H1 (cell line): ENCODE measurements around the gene BTBD9. TPM values are rescaled to one million over a fixed set of nuclear protein-coding genes. Genes with fewer than 3 reads are reported as not detected.

ENCODE experiments used
- CTCF ChIA-PET: fragments of 300-600 bp; sonication (Branson Sonifier 250); formaldehyde crosslinking; loops from one replicate; lab custom pipeline; 2021; ENCODE audit not compliant: partially characterized antibody; lab: Charles Lee
- POLR2A ChIA-PET: fragments of 300-600 bp; sonication (Branson Sonifier 250); formaldehyde crosslinking; loops from one replicate; lab custom pipeline; 2021; ENCODE audit warnings: inconsistent platforms; ENCODE audit not compliant: partially characterized antibody; lab: Charles Lee
- DNase-seq, 2 experiments: peaks; one replicate each; pipeline versions ENCODE4 v3.0.0 to v3.0.0-alpha.2; 2010 to 2022; ENCODE audit warnings: low spot score in 2 of 2, low read depth in 1 of 2, mixed read lengths in 1 of 2
- FAIRE-seq: peaks from 2 replicates; lab custom pipeline; 2011; peaks lifted over from hg19 to GRCh38; lab: Jason Lieb, UNC
- H2AFZ ChIP-seq: 2 replicates; pipeline ENCODE4 v1.8.1; 2012; ENCODE audit warnings: low read length, inconsistent platforms
- H2AK5ac ChIP-seq: 2 replicates; pipeline ENCODE4 v1.6.1; 2013; ENCODE audit warnings: low read depth, low read length
- H2BK120ac ChIP-seq: replicated peaks from 2 replicates; pipeline ENCODE3; 2013; ENCODE audit warnings: low read depth, low read length, inconsistent platforms
- H2BK12ac ChIP-seq: 2 replicates; pipeline ENCODE4 v1.6.1; 2013; ENCODE audit warnings: low read depth, low read length
- H2BK15ac ChIP-seq: 2 replicates; pipeline ENCODE4 v1.6.1; 2013; ENCODE audit warnings: low read length
- H2BK20ac ChIP-seq: 2 replicates; pipeline ENCODE4 v1.6.1; 2013; ENCODE audit warnings: low read length
- H2BK5ac ChIP-seq: 2 replicates; pipeline ENCODE4 v1.6.1; 2013; ENCODE audit warnings: low read depth, low read length
- H3K14ac ChIP-seq: 2 replicates; pipeline ENCODE4 v1.6.1; 2013; ENCODE audit warnings: inconsistent platforms; ENCODE audit not compliant: insufficient read length
- H3K18ac ChIP-seq: 2 replicates; pipeline ENCODE4 v1.6.1; 2013; ENCODE audit warnings: low read length; ENCODE audit errors: extremely low read depth
- H3K23ac ChIP-seq: 2 replicates; pipeline ENCODE4 v1.6.1; 2013; ENCODE audit warnings: inconsistent platforms; ENCODE audit not compliant: insufficient read length
- H3K23me2 ChIP-seq: 2 replicates; pipeline ENCODE4 v1.6.1; 2013; ENCODE audit warnings: low read depth, low read length
- H3K27ac ChIP-seq: 2 replicates; pipeline ENCODE4 v1.6.1; 2011; ENCODE audit warnings: low read depth, low read length, inconsistent platforms
- H3K27me3 ChIP-seq, 4 experiments: replicated peaks in 1 of 4; 1 replicate in 1 of 4; 2 replicates in 3 of 4; pipeline versions ENCODE4 v1.6.1 to v1.8.1; 2011 to 2013; ENCODE audit warnings: low read length in 3 of 4, mild to moderate bottlenecking in 3 of 4, inconsistent platforms in 2 of 4, mixed read lengths in 2 of 4, moderate library complexity in 1 of 4; ENCODE audit not compliant: control insufficient read depth in 3 of 4, insufficient read depth in 3 of 4; ENCODE audit errors: extremely low read depth in 1 of 4
- H3K36me3 ChIP-seq, 4 experiments: 2 replicates each; pipeline versions ENCODE4 v1.6.1 to v1.8.1; 2011 to 2013; ENCODE audit warnings: mild to moderate bottlenecking in 4 of 4, low read length in 3 of 4, moderate library complexity in 2 of 4, control low read depth in 1 of 4, inconsistent platforms in 1 of 4; ENCODE audit not compliant: insufficient read depth in 4 of 4, control insufficient read depth in 2 of 4
- H3K4ac ChIP-seq: replicated peaks from 2 replicates; pipeline ENCODE3; 2013; ENCODE audit warnings: low read length, low read depth, mixed read lengths, inconsistent platforms; ENCODE audit not compliant: insufficient read length
- H3K4me1 ChIP-seq, 4 experiments: replicated peaks in 1 of 4; 1 replicate in 1 of 4; 2 replicates in 3 of 4; pipeline versions ENCODE4 v1.6.1 to v1.8.1; 2011 to 2013; ENCODE audit warnings: low read length in 3 of 4, inconsistent platforms in 2 of 4, mixed read lengths in 1 of 4; ENCODE audit not compliant: insufficient read depth in 4 of 4, control insufficient read depth in 3 of 4
- H3K4me2 ChIP-seq, 2 experiments: 2 replicates each; pipeline versions ENCODE4 v1.6.1 to v1.8.1; 2011 to 2013; ENCODE audit warnings: low read depth in 2 of 2, low read length in 2 of 2, control low read depth in 1 of 2, inconsistent platforms in 1 of 2, mild to moderate bottlenecking in 1 of 2; ENCODE audit not compliant: insufficient read depth in 1 of 2
- H3K4me3 ChIP-seq, 4 experiments: fragments of 200-600, 300-600 bp in 1 of 4; sonication (generic), shearing (Covaris generic), sonication (Bioruptor Twin) in 1 of 4; 2 replicates each; pipeline versions ENCODE4 v1.5.1 to v1.8.1; 2011 to 2016; ENCODE audit warnings: low read length in 4 of 4, low read depth in 3 of 4, control low read depth in 2 of 4, inconsistent platforms in 2 of 4, mild to moderate bottlenecking in 2 of 4, mixed read lengths in 1 of 4, moderate library complexity in 1 of 4; ENCODE audit not compliant: insufficient read depth in 2 of 4; ENCODE audit errors: extremely low read depth in 1 of 4
- H3K56ac ChIP-seq: replicated peaks from 2 replicates; pipeline ENCODE3; 2013; ENCODE audit warnings: low read depth, mild to moderate bottlenecking, mixed read lengths, low read length, inconsistent platforms; ENCODE audit not compliant: insufficient read length
- H3K79me1 ChIP-seq: 2 replicates; pipeline ENCODE4 v1.6.1; 2013; ENCODE audit warnings: low read depth, low read length, control low read depth
- H3K79me2 ChIP-seq, 2 experiments: 2 replicates each; pipeline versions ENCODE4 v1.6.1 to v1.8.1; 2012 to 2013; ENCODE audit warnings: low read length in 2 of 2, mild to moderate bottlenecking in 2 of 2, inconsistent platforms in 1 of 2; ENCODE audit not compliant: insufficient read depth in 2 of 2, control insufficient read depth in 1 of 2
- H3K9ac ChIP-seq, 4 experiments: replicated peaks in 1 of 4; 1 replicate in 1 of 4; 2 replicates in 3 of 4; pipeline versions ENCODE4 v1.6.1 to v1.8.1; 2011 to 2013; ENCODE audit warnings: low read depth in 3 of 4, low read length in 3 of 4, control low read depth in 2 of 4, mild to moderate bottlenecking in 2 of 4, moderate library complexity in 2 of 4, inconsistent platforms in 1 of 4; ENCODE audit errors: extremely low read depth in 1 of 4
- H3K9me3 ChIP-seq, 2 experiments: 2 replicates each; pipeline versions ENCODE4 v1.6.1 to v1.8.1; 2012 to 2013; ENCODE audit warnings: mild to moderate bottlenecking in 2 of 2, moderate library complexity in 2 of 2, control low read depth in 1 of 2, inconsistent platforms in 1 of 2, low read depth in 1 of 2, low read length in 1 of 2, mixed read lengths in 1 of 2; ENCODE audit not compliant: insufficient read depth in 2 of 2
- H4K20me1 ChIP-seq, 2 experiments: replicated peaks in 1 of 2; 2 replicates each; pipeline versions ENCODE3 to v1.8.1; 2011 to 2013; ENCODE audit warnings: inconsistent platforms in 2 of 2, low read length in 2 of 2, mild to moderate bottlenecking in 1 of 2; ENCODE audit not compliant: insufficient read depth in 2 of 2, control insufficient read depth in 1 of 2
- H4K5ac ChIP-seq: 2 replicates; pipeline ENCODE4 v1.6.1; 2013; ENCODE audit warnings: low read length, low read depth, mixed read lengths, inconsistent platforms; ENCODE audit not compliant: insufficient read length
- H4K8ac ChIP-seq: 2 replicates; pipeline ENCODE4 v1.8.0; 2013; ENCODE audit warnings: mild to moderate bottlenecking, moderate library complexity, low read length, inconsistent platforms; ENCODE audit not compliant: insufficient read depth; ENCODE audit errors: extremely low read depth
- H4K91ac ChIP-seq: replicated peaks from 2 replicates; pipeline ENCODE3; 2013; ENCODE audit warnings: low read length, mixed read lengths, inconsistent platforms; ENCODE audit not compliant: insufficient read length
- CBX5 ChIP-seq: fragments of 300-800, 300-1000 bp; sonication (generic); IDR thresholded peaks from 2 replicates; pipeline ENCODE4 v1.7.1; 2016; ENCODE audit warnings: antibody characterized with exemption, low read length, low read depth
- EGR1 ChIP-seq: IDR thresholded peaks from 2 replicates; pipeline ENCODE4 v1.6.1; 2011; ENCODE audit warnings: low read depth, low read length, borderline replicate concordance
- KDM5A ChIP-seq: fragments of 200-600 bp; IDR thresholded peaks from 2 replicates; pipeline ENCODE4 v1.7.1; 2012; ENCODE audit warnings: mild to moderate bottlenecking, low read length, inconsistent platforms, mixed read lengths
- RAD21 ChIP-seq, 2 experiments: IDR thresholded peaks in 1 of 2; conservative IDR thresholded peaks in 1 of 2; 2 replicates each; pipeline ENCODE4 v1.6.1; 2011; ENCODE audit warnings: low read depth in 2 of 2, low read length in 2 of 2, improper control_type of control experiment in 1 of 2, inconsistent platforms in 1 of 2, mild to moderate bottlenecking in 1 of 2, moderate library complexity in 1 of 2
- RBBP5 ChIP-seq: IDR thresholded peaks from 2 replicates; pipeline ENCODE4 v1.7.1; 2012; ENCODE audit warnings: low read depth, mild to moderate bottlenecking, inconsistent platforms, low read length, moderate library complexity, borderline replicate concordance
- RXRA ChIP-seq: IDR thresholded peaks from 2 replicates; pipeline ENCODE4 v1.6.1; 2011; ENCODE audit warnings: low read depth, mild to moderate bottlenecking, low read length, moderate library complexity; ENCODE audit not compliant: insufficient read depth
- SUZ12 ChIP-seq: fragments of 200-600 bp; sonication (generic); IDR thresholded peaks from 2 replicates; pipeline ENCODE4 v1.6.1; 2012; ENCODE audit warnings: mild to moderate bottlenecking, inconsistent platforms, low read length, moderate library complexity, mixed read lengths
- WGBS, 2 experiments: shearing (Covaris generic) in 1 of 2; methylation state at CpG; one replicate each; pipeline versions ENCODE4 v1.1.6 to v1.1.7; 2013 to 2015; ENCODE audit warnings: low lambda C conversion rate in 2 of 2, mixed read lengths in 2 of 2, inconsistent platforms in 1 of 2, low coverage in 1 of 2, missing lambda C conversion rate in 1 of 2; ENCODE audit not compliant: insufficient replicate concordance in 2 of 2, insufficient coverage in 1 of 2, insufficient read length in 1 of 2; ENCODE audit errors: extremely low coverage in 1 of 2, missing lambda C conversion rate in 1 of 2; 5-methylcytosine and 5-hydroxymethylcytosine counted together
- polyA plus RNA-seq, 7 experiments: library from polyadenylated mRNA; depleted of rRNA in 3 of 7; stranded (reverse) in 5 of 7; unstranded in 2 of 7; fragments of >200 nt in 5 of 7; fragments of 200-250 nt in 2 of 7; gene quantifications; 1 replicate in 5 of 7; 2 replicates in 1 of 7; 4 replicates in 1 of 7; pipeline versions ENCODE4 v1.2.1 to v1.2.3, GENCODE V29; 2011 to 2013; ENCODE audit warnings: missing spikeins in 2 of 7, mixed read lengths in 2 of 7
- total RNA-seq: library from RNA; stranded (reverse); fragmentation: NEBNext Ultra II Directional; extraction: Animal tissue kit (Norgen Biotek cat#: 25700); gene quantifications from 2 replicates; pipeline ENCODE4 v1.2.1, GENCODE V29; 2021
- TF ChIP-seq, protein P1 (sequence below): IDR thresholded peaks from 2 replicates; pipeline ENCODE4 v1.6.1; 2012; ENCODE audit warnings: inconsistent platforms

BTBD9 gene
- total and polyA plus RNA-seq, 2 of the 8 experiments (the other 6 are each of a cell fraction or from before 2014, with no cell fraction given) = 0.92 to 4.1 TPM

DNA sequence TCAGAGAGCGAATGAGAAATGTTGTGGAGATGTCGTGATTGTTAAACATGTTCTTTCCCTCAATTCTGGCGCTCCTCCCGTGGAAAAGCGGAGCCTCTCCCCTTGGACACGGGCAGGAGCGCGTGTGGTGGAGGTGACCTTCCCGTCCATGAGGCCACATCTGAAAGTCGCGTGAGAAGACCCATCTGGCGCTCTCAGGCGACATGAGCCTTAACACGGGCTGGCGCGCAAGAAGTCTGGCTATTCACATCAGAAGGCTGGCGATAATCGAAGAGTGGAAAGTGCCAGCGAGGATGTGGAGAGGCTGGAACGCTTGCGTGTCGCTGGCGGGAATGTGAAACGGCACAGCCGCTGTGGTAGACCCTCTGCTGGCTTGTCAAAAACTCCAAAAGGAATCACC is 478.9 kb downstream of the BTBD9 start:
- Histone ChIP-seq H3K56ac (no peak overlapping the region), H2BK120ac (no peak overlapping the region), H3K27me3 (no peaks in the 10 kb centered on the region), H3K79me2 (no peaks in the 10 kb centered on the region), H3K4me3 (no peak overlapping the region), H2AK5ac (no peak overlapping the region), H2BK5ac (no peak overlapping the region), H4K5ac (no peak overlapping the region), H4K20me1 (no peaks in the 10 kb centered on the region), H4K91ac (no peak overlapping the region), H4K8ac (no peak overlapping the region), H3K9ac (no peak overlapping the region), H3K36me3 (no peaks in the 10 kb centered on the region; a peak in 1 of 8 replicates), H3K79me1 (no peaks in the 10 kb centered on the region), H3K23me2 (no peaks in the 10 kb centered on the region), H3K9me3 (no peaks in the 10 kb centered on the region), H3K4me1 (no peaks in the 10 kb centered on the region; a peak in 1 of 7 replicates), H3K4me2 (no peak overlapping the region), H3K14ac (no peak overlapping the region), H2BK12ac (no peak overlapping the region), H2BK15ac (no peak overlapping the region), H2BK20ac (no peak overlapping the region), H3K18ac (no peak overlapping the region), H3K4ac (no peak overlapping the region), H2AFZ (no peak overlapping the region), H3K27ac (no peak overlapping the region), H3K23ac (no peak overlapping the region)
- CTCF ChIA-PET = interaction anchor here (1.1 kb wide), 1 partner anchor 41 kb away, joined by 3 read pairs; no protein-coding TSS in a partner anchor
- WGBS, 2 experiments = 95% methylated on average over 25 of the region's 25 CpGs; no CpG with 5 or more reads in 1 of the 2 experiments
- POLR2A ChIA-PET = no interaction called here
- DNase-seq (no peak), FAIRE-seq (no peak)
- TF ChIP-seq KDM5A (no peak), CBX5 (no peak), SUZ12 (no peak), RAD21 (IDR thresholded peaks at IDR 0.05 in 1 of 2, conservative IDR thresholded peaks at IDR 0.05 in 1 of 2; ENCODE audit: low read depth in 2 of 2, low read length in 2 of 2) (no peak), RBBP5 (no peak), RXRA (no peak), EGR1 (no peak)
- TF ChIP-seq, protein P1, sequence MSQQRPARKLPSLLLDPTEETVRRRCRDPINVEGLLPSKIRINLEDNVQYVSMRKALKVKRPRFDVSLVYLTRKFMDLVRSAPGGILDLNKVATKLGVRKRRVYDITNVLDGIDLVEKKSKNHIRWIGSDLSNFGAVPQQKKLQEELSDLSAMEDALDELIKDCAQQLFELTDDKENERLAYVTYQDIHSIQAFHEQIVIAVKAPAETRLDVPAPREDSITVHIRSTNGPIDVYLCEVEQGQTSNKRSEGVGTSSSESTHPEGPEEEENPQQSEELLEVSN = no peak
